HCT116 (cell line): ENCODE data around the gene CNTN4.

Experiments
- POLR2A ChIP-seq: IDR thresholded peaks from 2 replicates; pipeline ENCODE4 v1.7.0; 2011; ENCODE audit warnings: borderline replicate concordance; ENCODE audit not compliant: insufficient read depth, insufficient read length; ENCODE audit errors: extremely low read depth
- TF ChIP-seq, protein P1 (sequence below): IDR thresholded peaks from 2 replicates; pipeline ENCODE4 v1.6.1; 2012
- TF ChIP-seq, protein P2 (sequence below), 3 experiments: fragments of 200-600 bp in 1 of 3; sonication (generic) in 1 of 3; IDR thresholded peaks in 2 of 3; conservative IDR thresholded peaks in 1 of 3; 2 replicates each; pipeline ENCODE4 v1.5.1; 2012 to 2017; ENCODE audit warnings: low read depth in 2 of 3, low read length in 2 of 3, antibody characterized with exemption in 1 of 3, borderline replicate concordance in 1 of 3, control low read depth in 1 of 3, mild to moderate bottlenecking in 1 of 3, mixed read lengths in 1 of 3, mixed run types in 1 of 3, moderate library complexity in 1 of 3; ENCODE audit not compliant: insufficient read depth in 1 of 3

DNA sequence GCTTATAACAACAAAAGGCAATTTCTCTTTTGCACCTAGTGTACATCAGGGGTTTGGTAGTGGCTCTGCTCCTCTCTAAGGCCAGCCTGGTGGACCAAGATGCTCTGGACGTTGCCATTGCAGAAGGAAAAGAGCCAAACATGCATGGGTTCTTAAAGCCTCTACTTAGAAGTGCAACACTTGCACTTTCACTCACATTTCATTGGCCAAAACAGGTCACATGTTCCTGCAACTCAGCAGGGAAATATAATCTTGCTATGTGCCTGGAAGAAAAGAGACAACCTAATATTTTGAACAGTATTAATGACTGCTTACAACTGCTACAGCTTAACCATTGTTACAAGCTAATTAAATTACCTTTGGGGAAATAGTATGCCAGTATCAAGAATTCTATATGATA is 828.6 kb downstream of the CNTN4 start:
- TF ChIP-seq, protein P1, sequence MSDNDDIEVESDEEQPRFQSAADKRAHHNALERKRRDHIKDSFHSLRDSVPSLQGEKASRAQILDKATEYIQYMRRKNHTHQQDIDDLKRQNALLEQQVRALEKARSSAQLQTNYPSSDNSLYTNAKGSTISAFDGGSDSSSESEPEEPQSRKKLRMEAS, result no peak
- TF ChIP-seq POLR2A, result no peak
- TF ChIP-seq, protein P2, sequence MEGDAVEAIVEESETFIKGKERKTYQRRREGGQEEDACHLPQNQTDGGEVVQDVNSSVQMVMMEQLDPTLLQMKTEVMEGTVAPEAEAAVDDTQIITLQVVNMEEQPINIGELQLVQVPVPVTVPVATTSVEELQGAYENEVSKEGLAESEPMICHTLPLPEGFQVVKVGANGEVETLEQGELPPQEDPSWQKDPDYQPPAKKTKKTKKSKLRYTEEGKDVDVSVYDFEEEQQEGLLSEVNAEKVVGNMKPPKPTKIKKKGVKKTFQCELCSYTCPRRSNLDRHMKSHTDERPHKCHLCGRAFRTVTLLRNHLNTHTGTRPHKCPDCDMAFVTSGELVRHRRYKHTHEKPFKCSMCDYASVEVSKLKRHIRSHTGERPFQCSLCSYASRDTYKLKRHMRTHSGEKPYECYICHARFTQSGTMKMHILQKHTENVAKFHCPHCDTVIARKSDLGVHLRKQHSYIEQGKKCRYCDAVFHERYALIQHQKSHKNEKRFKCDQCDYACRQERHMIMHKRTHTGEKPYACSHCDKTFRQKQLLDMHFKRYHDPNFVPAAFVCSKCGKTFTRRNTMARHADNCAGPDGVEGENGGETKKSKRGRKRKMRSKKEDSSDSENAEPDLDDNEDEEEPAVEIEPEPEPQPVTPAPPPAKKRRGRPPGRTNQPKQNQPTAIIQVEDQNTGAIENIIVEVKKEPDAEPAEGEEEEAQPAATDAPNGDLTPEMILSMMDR (IDR thresholded peaks at IDR 0.05 in 2 of 3, conservative IDR thresholded peaks at IDR 0.05 in 1 of 3; ENCODE audit: borderline replicate concordance in 1 of 3, insufficient read depth in 1 of 3, low read depth in 2 of 3, low read length in 2 of 3), result no peak
